ENCODE data around the gene CDIP1.

CDIP1 gene

DNA sequence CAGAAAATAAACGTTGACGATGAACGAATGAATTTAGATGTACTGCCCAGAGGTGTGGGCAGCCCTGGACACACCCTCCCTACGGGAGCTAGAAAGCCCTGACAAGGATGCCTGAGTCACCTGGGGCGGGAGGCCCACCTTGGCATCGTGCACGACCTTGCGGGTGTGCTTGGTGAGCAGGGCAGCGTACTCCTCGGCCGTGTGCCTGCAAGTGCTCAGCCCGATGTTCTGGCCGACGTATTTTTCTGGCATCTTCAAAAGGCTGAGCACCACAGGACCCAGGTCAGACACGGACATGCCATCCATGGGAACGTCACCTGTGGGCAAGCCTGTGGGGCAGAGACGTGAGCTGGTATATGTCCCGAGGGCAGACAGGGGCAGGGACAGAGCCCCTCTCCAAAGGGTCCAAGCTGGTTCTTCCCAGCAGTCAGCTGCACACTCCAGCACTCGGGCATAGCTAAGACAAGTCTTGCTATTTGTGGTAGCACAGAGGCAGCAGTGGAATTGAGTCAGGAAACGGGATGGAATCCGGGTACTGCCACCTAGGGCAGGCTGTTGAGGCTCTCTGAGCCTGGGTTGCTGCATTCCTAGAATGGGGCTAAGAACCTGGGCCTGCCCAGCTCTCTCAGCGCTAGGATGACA, 74.9 kb downstream of the CDIP1 start:
- H3K27ac ChIP-seq: no peak overlapping the region
- TF ChIP-seq, protein P1, sequence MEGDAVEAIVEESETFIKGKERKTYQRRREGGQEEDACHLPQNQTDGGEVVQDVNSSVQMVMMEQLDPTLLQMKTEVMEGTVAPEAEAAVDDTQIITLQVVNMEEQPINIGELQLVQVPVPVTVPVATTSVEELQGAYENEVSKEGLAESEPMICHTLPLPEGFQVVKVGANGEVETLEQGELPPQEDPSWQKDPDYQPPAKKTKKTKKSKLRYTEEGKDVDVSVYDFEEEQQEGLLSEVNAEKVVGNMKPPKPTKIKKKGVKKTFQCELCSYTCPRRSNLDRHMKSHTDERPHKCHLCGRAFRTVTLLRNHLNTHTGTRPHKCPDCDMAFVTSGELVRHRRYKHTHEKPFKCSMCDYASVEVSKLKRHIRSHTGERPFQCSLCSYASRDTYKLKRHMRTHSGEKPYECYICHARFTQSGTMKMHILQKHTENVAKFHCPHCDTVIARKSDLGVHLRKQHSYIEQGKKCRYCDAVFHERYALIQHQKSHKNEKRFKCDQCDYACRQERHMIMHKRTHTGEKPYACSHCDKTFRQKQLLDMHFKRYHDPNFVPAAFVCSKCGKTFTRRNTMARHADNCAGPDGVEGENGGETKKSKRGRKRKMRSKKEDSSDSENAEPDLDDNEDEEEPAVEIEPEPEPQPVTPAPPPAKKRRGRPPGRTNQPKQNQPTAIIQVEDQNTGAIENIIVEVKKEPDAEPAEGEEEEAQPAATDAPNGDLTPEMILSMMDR (conservative IDR thresholded peaks at IDR 0.05): no peak
- TF ChIP-seq ZFX (IDR thresholded peaks at IDR 0.05): no peak

DNA sequence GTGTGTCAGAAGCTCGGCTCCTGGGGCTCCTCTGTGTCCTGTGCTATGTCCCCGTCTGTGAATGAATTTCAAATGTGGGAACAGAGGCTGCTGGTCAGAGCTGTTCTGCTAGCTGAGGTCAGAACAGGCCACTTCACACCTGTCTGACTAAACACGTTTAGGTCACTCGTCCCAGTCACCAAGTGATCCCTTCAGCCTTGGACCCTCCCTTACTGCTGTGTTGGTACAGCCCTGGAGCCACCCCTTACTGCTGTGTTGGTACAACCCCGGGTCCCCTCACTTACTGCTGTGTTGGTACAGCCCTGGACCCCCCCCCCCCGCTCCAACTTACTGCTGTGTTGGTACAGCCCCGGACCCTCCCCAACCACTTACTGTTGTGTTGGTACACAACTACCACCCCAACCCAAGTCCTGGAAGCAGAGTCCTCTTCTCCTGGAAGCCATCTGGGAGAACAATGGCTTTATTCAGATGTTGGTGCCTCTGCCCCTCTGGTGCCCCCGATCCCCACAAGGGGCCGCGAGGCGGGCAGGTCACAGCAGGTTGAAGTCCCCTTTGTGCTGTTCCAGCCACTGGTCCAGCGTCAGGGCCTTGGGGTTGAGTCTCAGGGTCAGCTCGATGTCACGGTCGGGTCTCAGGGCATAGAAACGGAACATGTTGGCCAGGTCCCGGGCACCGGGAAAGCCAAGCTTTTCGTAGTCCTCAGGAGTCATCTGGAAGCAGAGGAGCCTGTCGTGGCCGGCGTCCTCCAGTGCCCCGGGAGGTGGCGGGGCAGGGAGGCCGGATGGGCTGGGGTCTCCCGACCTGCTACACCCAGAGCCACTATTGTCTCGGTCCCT, 77.1 kb downstream of the CDIP1 start:
- H3K27ac ChIP-seq: no peak overlapping the region
- TF ChIP-seq, protein P1 (conservative IDR thresholded peaks at IDR 0.05): no peak
- no peak for TF ChIP-seq ZFX (IDR thresholded peaks at IDR 0.05)

- no peak for TF ChIP-seq ZFX (IDR thresholded peaks at IDR 0.05)
- no peak overlapping the region for H3K27ac ChIP-seq
Measured at GRCh38 chr16:4460936-4461249, 77.7 kb downstream of the CDIP1 start.
